ENCODE data around the gene CD7. TPM values are rescaled to one million over a fixed set of nuclear protein-coding genes. Genes with fewer than 3 reads are reported as not detected.
A peak's percentile ranks its signal among the peaks of the same experiment; 100 is the strongest.
"Not testable (repeated sequence)": the region's sequence is repeated elsewhere in the genome, so short reads cannot be mapped to it uniquely, and the experiment has no call there.

Gene CD7
- total and polyA plus RNA-seq, 2 donors (not counting 1 experiment from before 2014, with no cell fraction given), result 0.67 to 1.3 TPM

DNA sequence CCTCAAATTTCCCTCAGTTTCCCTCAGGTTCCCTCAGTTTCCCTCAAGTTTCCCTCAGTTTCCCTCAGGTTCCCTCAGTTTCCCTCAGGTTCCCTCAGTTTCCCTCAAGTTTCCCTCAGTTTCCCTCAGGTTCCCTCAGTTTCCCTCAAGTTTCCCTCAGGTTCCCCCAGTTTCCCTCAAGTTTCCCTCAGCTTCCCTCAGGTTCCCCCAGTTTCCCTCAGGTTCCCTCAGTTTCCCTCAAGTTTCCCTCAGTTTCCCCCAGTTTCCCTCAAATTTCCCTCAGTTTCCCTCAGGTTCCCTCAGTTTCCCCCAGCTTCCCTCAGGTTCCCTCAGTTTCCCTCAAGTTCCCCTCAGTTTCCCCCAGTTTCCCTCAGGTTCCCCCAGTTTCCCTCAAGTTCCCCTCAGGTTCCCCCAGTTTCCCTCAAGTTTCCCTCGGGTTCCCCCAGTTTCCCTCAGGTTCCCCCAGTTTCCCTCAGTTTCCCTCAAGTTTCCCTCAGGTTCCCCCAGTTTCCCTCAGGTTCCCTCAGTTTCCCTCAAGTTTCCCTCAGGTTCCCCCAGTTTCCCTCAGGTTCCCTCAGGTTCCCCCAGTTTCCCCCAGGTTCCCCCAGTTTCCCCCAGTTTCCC is 42.2 kb upstream of the CD7 start:
- ATAC-seq (ENCODE audit: low read depth); H3K9me3 Mint-ChIP-seq (ENCODE audit: insufficient read depth); H3K27ac ChIP-seq (ENCODE audit: low read length in 2 of 2); H3K27ac Mint-ChIP-seq; H3K4me1 Mint-ChIP-seq; H3K4me3 ChIP-seq (ENCODE audit: control extremely low read depth in 1 of 5, extremely low read depth in 1 of 5, insufficient read depth in 1 of 5, low read depth in 2 of 5, low read length in 4 of 5); H3K9ac ChIP-seq (ENCODE audit: low read length); H3K4me2 ChIP-seq (replicated peaks; ENCODE audit: low read depth, low read length, poor library complexity, severe bottlenecking); DNase-seq; H3K4me3 Mint-ChIP-seq; H3K79me2 ChIP-seq (ENCODE audit: control insufficient read depth, insufficient read depth, low read length); intact Hi-C loops (cut with micrococcal nuclease); H3K36me3 ChIP-seq (replicated peaks in 1 of 2; ENCODE audit: control extremely low read depth in 1 of 2, control insufficient read depth in 1 of 2, extremely low read depth in 1 of 2, insufficient read depth in 2 of 2, low read length in 1 of 2); H2AFZ ChIP-seq (ENCODE audit: insufficient read depth, low read depth, low read length, poor library complexity, severe bottlenecking); H3K4me1 ChIP-seq (ENCODE audit: control insufficient read depth in 2 of 2, insufficient read depth in 2 of 2, low read length in 2 of 2); H4K20me1 ChIP-seq (ENCODE audit: control insufficient read depth, insufficient read depth, low read length, poor library complexity, severe bottlenecking); POLR2A ChIA-PET; H3K9me3 ChIP-seq (ENCODE audit: control extremely low read depth in 1 of 3, control insufficient read depth in 2 of 3, insufficient read depth in 1 of 3, low read length in 2 of 3): not testable (repeated sequence)
- CTCF ChIA-PET, result interaction anchor here (0.8 kb wide), 1 partner anchor 134 kb away, joined by 3 read pairs; no protein-coding TSS in a partner anchor
- no CpG with 5 or more reads among the region's 1 CpG for WGBS (ENCODE audit: insufficient coverage)
- H3K27me3 ChIP-seq (replicated peaks in 1 of 4; ENCODE audit: control extremely low read depth in 1 of 4, control insufficient read depth in 3 of 4, insufficient read depth in 4 of 4, low read length in 3 of 4), result peaks cover 0 to 23% (median 6%) of the 10 kb centered on the region in 4 experiments
- H3K27me3 Mint-ChIP-seq, result peaks cover 17% of the 10 kb centered on the region

GRCh38 chr17:82358465-82359350 is 41.3 kb upstream of the CD7 start, which contains the start of gene TEX19:
TSS of gene TEX19 (plus strand) at chr17:82359247. CDS start at chr17:82362151, 2,904 bp downstream.
- Histone ChIP-seq H3K9me3 (ENCODE audit: control extremely low read depth in 1 of 3, control insufficient read depth in 2 of 3, insufficient read depth in 1 of 3, low read length in 2 of 3) (peaks cover 0 to 6% (median 0%) of the 10 kb centered on the region in 3 donors), H3K27me3 (replicated peaks in 1 of 4; ENCODE audit: control extremely low read depth in 1 of 4, control insufficient read depth in 3 of 4, insufficient read depth in 4 of 4, low read length in 3 of 4) (peaks cover 0 to 24% (median 6%) of the 10 kb centered on the region in 4 experiments), H3K36me3 (replicated peaks in 1 of 2; ENCODE audit: control extremely low read depth in 1 of 2, control insufficient read depth in 1 of 2, extremely low read depth in 1 of 2, insufficient read depth in 2 of 2, low read length in 1 of 2) (no peaks in the 10 kb centered on the region), H3K79me2 (ENCODE audit: control insufficient read depth, insufficient read depth, low read length) (no peaks in the 10 kb centered on the region), H3K4me2 (replicated peaks; ENCODE audit: low read depth, low read length, poor library complexity, severe bottlenecking) (no peak within 1 kb of the TSS), H3K4me3 (ENCODE audit: control extremely low read depth in 1 of 5, extremely low read depth in 1 of 5, insufficient read depth in 1 of 5, low read depth in 2 of 5, low read length in 4 of 5) (no peak within 1 kb of the TSS), H3K27ac (ENCODE audit: low read length in 2 of 2) (no peak within 1 kb of the TSS), H3K9ac (ENCODE audit: low read length) (no peak within 1 kb of the TSS), H4K20me1 (ENCODE audit: control insufficient read depth, insufficient read depth, low read length, poor library complexity, severe bottlenecking) (no peaks in the 10 kb centered on the region), H3K4me1 (ENCODE audit: control insufficient read depth in 2 of 2, insufficient read depth in 2 of 2, low read length in 2 of 2) (peaks cover 0 to 5% of the 10 kb centered on the region in 2 donors), H2AFZ (ENCODE audit: insufficient read depth, low read depth, low read length, poor library complexity, severe bottlenecking) (no peak within 1 kb of the TSS)
- no peak within 1 kb of the TSS for H3K27ac Mint-ChIP-seq
- peak; percentile 21 for ATAC-seq (ENCODE audit: low read depth)
- H3K4me1 Mint-ChIP-seq, result peaks cover 4% of the 10 kb centered on the region
- DNase-seq, result no peak
- POLR2A ChIA-PET, result no interaction called here
- TF ChIP-seq EZH2 (IDR thresholded peaks at IDR 0.05; ENCODE audit: borderline replicate concordance, insufficient read depth, low read depth, low read length, poor library complexity, severe bottlenecking), result no peak
- TF ChIP-seq, protein P1, sequence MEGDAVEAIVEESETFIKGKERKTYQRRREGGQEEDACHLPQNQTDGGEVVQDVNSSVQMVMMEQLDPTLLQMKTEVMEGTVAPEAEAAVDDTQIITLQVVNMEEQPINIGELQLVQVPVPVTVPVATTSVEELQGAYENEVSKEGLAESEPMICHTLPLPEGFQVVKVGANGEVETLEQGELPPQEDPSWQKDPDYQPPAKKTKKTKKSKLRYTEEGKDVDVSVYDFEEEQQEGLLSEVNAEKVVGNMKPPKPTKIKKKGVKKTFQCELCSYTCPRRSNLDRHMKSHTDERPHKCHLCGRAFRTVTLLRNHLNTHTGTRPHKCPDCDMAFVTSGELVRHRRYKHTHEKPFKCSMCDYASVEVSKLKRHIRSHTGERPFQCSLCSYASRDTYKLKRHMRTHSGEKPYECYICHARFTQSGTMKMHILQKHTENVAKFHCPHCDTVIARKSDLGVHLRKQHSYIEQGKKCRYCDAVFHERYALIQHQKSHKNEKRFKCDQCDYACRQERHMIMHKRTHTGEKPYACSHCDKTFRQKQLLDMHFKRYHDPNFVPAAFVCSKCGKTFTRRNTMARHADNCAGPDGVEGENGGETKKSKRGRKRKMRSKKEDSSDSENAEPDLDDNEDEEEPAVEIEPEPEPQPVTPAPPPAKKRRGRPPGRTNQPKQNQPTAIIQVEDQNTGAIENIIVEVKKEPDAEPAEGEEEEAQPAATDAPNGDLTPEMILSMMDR (IDR thresholded peaks at IDR 0.05), result no peak
- intact Hi-C loops (cut with micrococcal nuclease), result no loop called here
- 52% methylated on average over 19 of the region's 21 CpGs for WGBS (ENCODE audit: insufficient coverage)
- CTCF ChIA-PET, result interaction anchor here (0.8 to 1.8 kb wide), 2 partner anchors 12 to 135 kb away, joined by 3 to 6 read pairs; partner anchors contain the start of gene UTS2R
- H3K9me3 Mint-ChIP-seq (ENCODE audit: insufficient read depth), result no peaks in the 10 kb centered on the region
- no peak within 1 kb of the TSS for H3K4me3 Mint-ChIP-seq
- peaks cover 17% of the 10 kb centered on the region for H3K27me3 Mint-ChIP-seq
